HepG2 (cell line): ENCODE data around the gene PCBD2. TPM values are rescaled to one million over a fixed set of nuclear protein-coding genes. Genes with fewer than 3 reads are reported as not detected.

Source experiments
- CBX2 ChIP-seq, 2 experiments: fragments of 200-600 bp in 1 of 2; sonication (generic); formaldehyde crosslinking in 1 of 2; IDR thresholded peaks; 2 replicates each; pipeline versions ENCODE4 v1.7.0 to v1.8.1; 2018 to 2022; ENCODE audit warnings: low read depth in 2 of 2, low read length in 1 of 2, mild to moderate bottlenecking in 1 of 2, missing genetic modification reagents in 1 of 2
- CENPBD1 ChIP-seq: sonication (generic); formaldehyde crosslinking; IDR thresholded peaks from 2 replicates; pipeline ENCODE4 v1.8.0; 2022; ENCODE audit warnings: missing genetic modification reagents, low read depth, mild to moderate bottlenecking, borderline replicate concordance
- DNMT3B ChIP-seq: conservative IDR thresholded peaks from 2 replicates; pipeline ENCODE4 v1.6.1; 2016; ENCODE audit warnings: missing biosample characterization, control low read depth
- GPBP1L1 ChIP-seq: sonication (generic); formaldehyde crosslinking; IDR thresholded peaks from 2 replicates; pipeline ENCODE4 v1.5.0; 2020; ENCODE audit warnings: mild to moderate bottlenecking, missing genetic modification reagents
- HDAC1 ChIP-seq: sonication (generic); formaldehyde crosslinking; IDR thresholded peaks from 2 replicates; pipeline ENCODE4 v1.5.1; 2020; ENCODE audit warnings: mild to moderate bottlenecking, missing genetic modification reagents
- KDM6A ChIP-seq: IDR thresholded peaks from 2 replicates; pipeline ENCODE4 v1.6.1; 2016; ENCODE audit warnings: low read depth
- NR1H2 ChIP-seq: sonication (generic); formaldehyde crosslinking; IDR thresholded peaks from 2 replicates; pipeline ENCODE4 v1.8.1; 2022; ENCODE audit warnings: low read depth, missing genetic modification reagents, borderline replicate concordance
- PHB2 ChIP-seq: fragments of 450-650 bp; IDR thresholded peaks from 2 replicates; pipeline ENCODE4 v1.6.1; 2018; ENCODE audit not compliant: partially characterized antibody
- SSRP1 ChIP-seq: IDR thresholded peaks from 2 replicates; pipeline ENCODE4 v1.6.1; 2016; ENCODE audit warnings: control low read depth
- ZFX ChIP-seq: sonication (generic); formaldehyde crosslinking; IDR thresholded peaks from 2 replicates; pipeline ENCODE4 v1.4.0; 2020; ENCODE audit warnings: mild to moderate bottlenecking, low read depth, missing genetic modification reagents, moderate library complexity
- ZFY ChIP-seq: sonication (generic); formaldehyde crosslinking; IDR thresholded peaks from 2 replicates; pipeline ENCODE4 v1.4.0; 2020; ENCODE audit warnings: missing genetic modification reagents
- ZIK1 ChIP-seq: sonication (generic); formaldehyde crosslinking; IDR thresholded peaks from 2 replicates; pipeline ENCODE4 v1.5.0; 2020; ENCODE audit warnings: mild to moderate bottlenecking, low read depth, missing genetic modification reagents, borderline replicate concordance
- ZNF329 ChIP-seq: sonication (generic); formaldehyde crosslinking; IDR thresholded peaks from 2 replicates; pipeline ENCODE4 v1.9.0; 2021; ENCODE audit warnings: low read depth, mild to moderate bottlenecking, missing genetic modification reagents
- ZNF367 ChIP-seq: sonication (generic); formaldehyde crosslinking; IDR thresholded peaks from 2 replicates; pipeline ENCODE4 v1.4.0; 2020; ENCODE audit warnings: missing genetic modification reagents, borderline replicate concordance
- ZNF556 ChIP-seq: sonication (generic); formaldehyde crosslinking; IDR thresholded peaks from 2 replicates; pipeline ENCODE4 v1.4.0; 2020; ENCODE audit warnings: mild to moderate bottlenecking, missing genetic modification reagents, borderline replicate concordance
- ZSCAN25 ChIP-seq: sonication (generic); formaldehyde crosslinking; IDR thresholded peaks from 2 replicates; pipeline ENCODE4 v1.8.0; 2022; ENCODE audit warnings: mild to moderate bottlenecking, missing genetic modification reagents
- ZUFSP ChIP-seq: sonication (generic); formaldehyde crosslinking; IDR thresholded peaks from 2 replicates; pipeline ENCODE4 v1.9.0; 2021; ENCODE audit warnings: missing genetic modification reagents, mild to moderate bottlenecking, borderline replicate concordance
- ZZZ3 ChIP-seq: sonication (generic); formaldehyde crosslinking; IDR thresholded peaks from 2 replicates; pipeline ENCODE4 v1.4.0; 2020; ENCODE audit warnings: missing genetic modification reagents, mild to moderate bottlenecking, borderline replicate concordance
- polyA plus RNA-seq, 8 experiments: library from polyadenylated mRNA; depleted of rRNA in 3 of 8; stranded (reverse) in 7 of 8; unstranded in 1 of 8; fragments of >200 nt; fragmentation: Illumina TruSeq in 4 of 8; extraction: Trizol in 4 of 8; gene quantifications; 2 replicates each; pipeline versions ENCODE4 v1.2.1 to v1.2.3, GENCODE V29; 2011 to 2016; ENCODE audit warnings: low read depth in 4 of 8, missing spikeins in 1 of 8, mixed read lengths in 1 of 8; ENCODE audit not compliant: insufficient read depth in 1 of 8
- total RNA-seq, 5 experiments: library from RNA; depleted of rRNA; stranded (reverse); fragments of >200 nt; fragmentation: Illumina TruSeq; extraction: Trizol; gene quantifications; 2 replicates each; pipeline ENCODE4 v1.2.3, GENCODE V29; 2016; ENCODE audit warnings: low read depth in 1 of 5
- TF ChIP-seq, protein P1 (sequence below): sonication (generic); formaldehyde crosslinking; IDR thresholded peaks from 2 replicates; pipeline ENCODE4 v1.5.0; 2020; ENCODE audit warnings: missing genetic modification reagents
- TF ChIP-seq, protein P2 (sequence below): sonication (generic); formaldehyde crosslinking; IDR thresholded peaks from 2 replicates; pipeline ENCODE4 v1.4.0; 2020; ENCODE audit warnings: missing genetic modification reagents
- TF ChIP-seq, protein P3 (sequence below): sonication (generic); formaldehyde crosslinking; IDR thresholded peaks from 2 replicates; pipeline ENCODE4 v1.5.0; 2020; ENCODE audit warnings: mild to moderate bottlenecking, low read depth, missing genetic modification reagents, borderline replicate concordance
- TF ChIP-seq, protein P4 (sequence below): sonication (generic); formaldehyde crosslinking; IDR thresholded peaks from 2 replicates; pipeline ENCODE4 v1.8.1; 2022; ENCODE audit warnings: mild to moderate bottlenecking, missing genetic modification reagents

The PCBD2 gene
- total and polyA plus RNA-seq, 2 of the 13 experiments (the other 11 are each of a cell fraction or from before 2014, with no cell fraction given), result 5.5 to 12.0 TPM

DNA sequence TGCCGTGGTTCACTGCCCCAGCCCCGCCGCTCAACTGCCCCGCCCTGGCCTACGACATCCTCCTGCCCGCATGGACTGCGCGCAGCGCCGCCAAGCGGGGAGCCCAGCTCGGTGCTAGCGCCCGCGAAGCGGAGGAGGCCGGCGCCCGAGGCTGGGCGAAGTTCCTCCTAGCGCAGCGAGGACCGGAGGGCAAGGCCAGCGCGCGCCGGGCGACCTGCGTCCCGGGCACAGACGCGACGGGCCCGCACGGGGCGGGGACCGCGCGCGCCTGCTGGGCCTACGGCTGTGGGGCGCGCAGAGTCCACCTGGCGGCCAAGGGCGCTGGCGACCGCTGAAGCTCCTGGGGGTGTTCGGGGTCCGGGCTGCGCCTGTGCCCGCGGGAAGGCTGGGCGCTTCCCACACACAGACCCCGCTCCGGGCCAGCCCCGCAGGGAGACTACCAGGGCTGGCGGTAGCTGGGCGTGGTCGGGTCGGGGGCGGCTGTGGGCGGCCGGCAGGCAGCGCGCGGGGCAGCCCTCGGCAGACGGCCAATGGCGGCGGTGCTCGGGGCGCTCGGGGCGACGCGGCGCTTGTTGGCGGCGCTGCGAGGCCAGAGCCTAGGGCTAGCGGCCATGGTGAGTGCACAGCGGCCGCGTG lies at the start of gene PCBD2 (continued):
- TF ChIP-seq, protein P1, sequence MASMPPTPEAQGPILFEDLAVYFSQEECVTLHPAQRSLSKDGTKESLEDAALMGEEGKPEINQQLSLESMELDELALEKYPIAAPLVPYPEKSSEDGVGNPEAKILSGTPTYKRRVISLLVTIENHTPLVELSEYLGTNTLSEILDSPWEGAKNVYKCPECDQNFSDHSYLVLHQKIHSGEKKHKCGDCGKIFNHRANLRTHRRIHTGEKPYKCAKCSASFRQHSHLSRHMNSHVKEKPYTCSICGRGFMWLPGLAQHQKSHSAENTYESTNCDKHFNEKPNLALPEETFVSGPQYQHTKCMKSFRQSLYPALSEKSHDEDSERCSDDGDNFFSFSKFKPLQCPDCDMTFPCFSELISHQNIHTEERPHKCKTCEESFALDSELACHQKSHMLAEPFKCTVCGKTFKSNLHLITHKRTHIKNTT (CRISPR knock-in tag), result no peak
- peak; percentile 91 for TF ChIP-seq HDAC1 (CRISPR knock-in tag)
- TF ChIP-seq ZSCAN25 (CRISPR knock-in tag), result peak; percentile 67; the same call in 1 of the 2 replicates
- peak; percentile 95 for TF ChIP-seq ZFY (CRISPR knock-in tag)
- no peak for TF ChIP-seq ZZZ3 (CRISPR knock-in tag)
- no peak for TF ChIP-seq ZUFSP (CRISPR knock-in tag)
- no peak for TF ChIP-seq CENPBD1 (CRISPR knock-in tag)
- no peak for TF ChIP-seq KDM6A
- TF ChIP-seq ZNF367, result no peak; the same call in 1 of the 2 replicates
- 0 out of 2 replicates have a peak, but pooled peaks have one; percentile 12 for TF ChIP-seq ZIK1
- no peak for TF ChIP-seq PHB2
- TF ChIP-seq ZFX (CRISPR knock-in tag), result peak; percentile 96
- peak; percentile 95 for TF ChIP-seq ZNF556 (CRISPR knock-in tag)
- no peak for TF ChIP-seq NR1H2
- TF ChIP-seq ZNF329 (CRISPR knock-in tag), result 0 out of 2 replicates have a peak, but pooled peaks have one; percentile 36
- TF ChIP-seq GPBP1L1 (CRISPR knock-in tag), result no peak
- TF ChIP-seq, protein P2, sequence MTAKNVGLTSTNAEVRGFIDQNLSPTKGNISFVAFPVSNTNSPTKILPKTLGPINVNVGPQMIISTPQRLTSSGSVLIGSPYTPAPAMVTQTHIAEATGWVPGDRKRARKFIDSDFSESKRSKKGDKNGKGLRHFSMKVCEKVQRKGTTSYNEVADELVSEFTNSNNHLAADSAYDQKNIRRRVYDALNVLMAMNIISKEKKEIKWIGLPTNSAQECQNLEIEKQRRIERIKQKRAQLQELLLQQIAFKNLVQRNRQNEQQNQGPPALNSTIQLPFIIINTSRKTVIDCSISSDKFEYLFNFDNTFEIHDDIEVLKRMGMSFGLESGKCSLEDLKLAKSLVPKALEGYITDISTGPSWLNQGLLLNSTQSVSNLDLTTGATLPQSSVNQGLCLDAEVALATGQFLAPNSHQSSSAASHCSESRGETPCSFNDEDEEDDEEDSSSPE (CRISPR knock-in tag), result peak; percentile 77
- peak; percentile 83; the same call in 1 of the 2 replicates for TF ChIP-seq SSRP1 (CRISPR knock-in tag)
- no peak for TF ChIP-seq CBX2 (IDR thresholded peaks at IDR 0.05; ENCODE audit: low read depth, low read length)
- TF ChIP-seq CBX2 (CRISPR knock-in tag; IDR thresholded peaks at IDR 0.05; ENCODE audit: low read depth), result no peak
- no peak for TF ChIP-seq DNMT3B
- TF ChIP-seq, protein P3, sequence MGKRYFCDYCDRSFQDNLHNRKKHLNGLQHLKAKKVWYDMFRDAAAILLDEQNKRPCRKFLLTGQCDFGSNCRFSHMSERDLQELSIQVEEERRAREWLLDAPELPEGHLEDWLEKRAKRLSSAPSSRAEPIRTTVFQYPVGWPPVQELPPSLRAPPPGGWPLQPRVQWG (CRISPR knock-in tag), result no peak
- TF ChIP-seq, protein P4, sequence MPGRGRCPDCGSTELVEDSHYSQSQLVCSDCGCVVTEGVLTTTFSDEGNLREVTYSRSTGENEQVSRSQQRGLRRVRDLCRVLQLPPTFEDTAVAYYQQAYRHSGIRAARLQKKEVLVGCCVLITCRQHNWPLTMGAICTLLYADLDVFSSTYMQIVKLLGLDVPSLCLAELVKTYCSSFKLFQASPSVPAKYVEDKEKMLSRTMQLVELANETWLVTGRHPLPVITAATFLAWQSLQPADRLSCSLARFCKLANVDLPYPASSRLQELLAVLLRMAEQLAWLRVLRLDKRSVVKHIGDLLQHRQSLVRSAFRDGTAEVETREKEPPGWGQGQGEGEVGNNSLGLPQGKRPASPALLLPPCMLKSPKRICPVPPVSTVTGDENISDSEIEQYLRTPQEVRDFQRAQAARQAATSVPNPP (CRISPR knock-in tag), result peak; percentile 84; the same call in 1 of the 2 replicates
